NCI-H524 treated with DMSO at 0.1 percent for 48 hours (cell line): ENCODE results near the gene ACOT6.
"Not testable (repeated sequence)": the region's sequence is repeated elsewhere in the genome, so short reads cannot be mapped to it uniquely, and the experiment has no call there.

Source experiments
- DNase-seq: peaks from one replicate; lab custom pipeline; 2025; lab: John Stamatoyannopoulos, UW

ACOT6 gene

DNA sequence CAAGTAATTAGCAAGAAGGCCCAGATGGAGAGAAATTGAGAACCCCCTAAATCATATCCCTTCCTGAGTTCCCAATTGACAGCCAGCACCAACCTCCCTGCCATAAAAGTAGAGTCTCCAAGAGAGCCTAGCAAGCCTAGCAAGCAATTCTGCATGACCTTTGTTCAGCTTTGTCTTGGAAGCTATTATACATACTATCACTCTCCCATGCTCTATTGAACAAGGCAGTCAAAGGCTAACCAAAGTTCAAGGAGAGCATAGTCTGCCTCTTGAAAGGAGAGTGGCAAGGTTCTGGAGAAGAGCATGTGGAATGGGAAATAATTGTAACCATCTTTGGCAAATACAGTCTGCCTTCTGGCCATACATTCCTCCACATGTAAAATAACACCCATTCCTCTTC, 12.8 kb upstream of the ACOT6 start:
- no peak for DNase-seq

DNA sequence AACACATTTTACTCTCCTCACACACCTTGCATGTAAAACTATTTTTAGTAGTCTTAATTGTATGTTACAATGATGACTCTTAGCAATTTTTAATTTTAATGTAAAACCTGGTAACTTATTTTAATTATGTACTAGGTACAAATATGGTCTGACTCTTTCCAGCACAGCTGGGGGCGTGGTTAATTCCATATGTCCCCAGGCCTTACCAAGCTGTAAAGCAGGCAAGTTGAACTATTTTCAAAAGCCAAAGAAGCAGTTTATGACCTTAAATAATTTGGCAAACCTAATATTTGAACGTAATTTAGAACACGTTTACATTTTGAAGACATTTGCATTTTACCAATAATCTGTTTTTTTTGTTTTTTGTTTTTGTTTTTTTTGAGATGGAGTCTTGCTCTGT, 9.3 kb upstream of the ACOT6 start:
- no peak for DNase-seq

DNA sequence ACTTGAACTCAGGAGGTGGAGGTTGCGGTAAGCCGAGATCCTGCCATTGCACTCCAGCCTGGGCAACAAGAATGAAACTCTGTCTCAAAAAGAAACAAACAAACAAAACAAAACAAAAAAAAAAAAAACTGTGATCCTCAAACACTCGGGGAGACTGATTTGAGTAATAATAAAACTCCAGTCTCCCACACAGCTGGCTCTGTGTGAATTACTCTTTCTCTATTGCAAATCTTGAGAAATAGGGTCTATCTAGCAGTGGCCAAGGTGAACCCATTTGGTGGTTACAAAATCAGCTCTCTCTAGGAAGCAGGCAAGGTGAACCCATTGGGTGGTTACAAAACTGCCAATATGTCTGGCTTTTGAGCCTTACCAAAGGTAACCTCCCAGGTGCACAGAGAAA, 6.0 kb upstream of the ACOT6 start:
- DNase-seq: no peak

DNA sequence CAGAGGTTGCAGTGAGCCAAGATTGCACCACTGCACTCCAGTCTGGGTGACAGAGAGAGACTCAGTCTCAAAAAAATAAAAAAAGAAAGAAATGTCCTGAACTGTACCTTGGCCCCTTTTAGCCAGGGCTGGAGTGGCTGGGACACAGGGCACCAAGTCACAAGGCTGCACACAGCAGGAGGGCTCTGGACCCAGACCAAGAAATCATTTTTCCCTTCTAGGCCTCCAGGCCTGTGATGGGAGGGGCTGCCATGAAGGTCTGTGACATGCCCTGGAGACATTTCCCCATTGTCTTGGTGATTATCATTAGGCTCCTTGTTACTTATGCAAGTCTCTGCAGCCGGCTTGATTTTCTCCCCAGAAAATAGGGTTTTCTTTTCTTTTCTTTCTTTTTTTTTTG, 5.1 kb upstream of the ACOT6 start:
- no peak for DNase-seq

DNA sequence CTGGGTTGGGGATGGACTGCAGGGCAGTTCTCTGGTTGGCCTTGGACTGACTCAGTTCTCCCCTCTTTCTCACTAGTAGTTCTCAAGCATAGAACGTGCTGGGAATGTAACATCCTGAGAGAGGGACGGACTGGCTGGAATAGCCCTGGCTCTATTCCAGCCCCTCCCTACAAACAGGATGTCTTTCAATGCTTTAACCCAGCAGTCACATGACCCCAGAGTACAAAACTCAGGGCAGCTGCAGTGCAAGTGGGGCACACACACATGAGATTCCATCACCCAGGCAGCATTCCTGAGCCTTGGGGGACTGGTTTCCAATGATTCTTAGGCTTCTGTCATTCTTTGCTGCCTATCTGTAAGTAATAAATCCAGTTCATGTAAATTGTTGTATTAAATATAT, 1.6 kb upstream of the ACOT6 start:
- DNase-seq: no peak

DNA sequence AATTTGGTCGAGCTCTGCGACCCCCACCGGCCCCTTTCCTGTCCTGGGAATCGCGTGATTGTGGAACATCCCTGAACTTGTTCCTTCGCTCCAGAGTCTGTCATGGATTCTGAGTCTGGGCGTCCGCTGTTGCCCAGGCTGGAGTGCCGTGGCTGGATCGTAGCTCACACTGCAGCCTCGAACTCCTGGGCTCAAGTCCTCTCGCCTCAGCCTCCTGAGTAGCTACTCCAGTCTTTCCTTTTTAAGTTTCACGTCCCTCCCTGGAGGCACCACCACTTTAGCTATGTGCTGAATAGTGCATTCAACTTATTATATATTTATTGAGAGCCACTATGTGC, 698 bp downstream of the ACOT6 start:
- no peak for DNase-seq

DNA sequence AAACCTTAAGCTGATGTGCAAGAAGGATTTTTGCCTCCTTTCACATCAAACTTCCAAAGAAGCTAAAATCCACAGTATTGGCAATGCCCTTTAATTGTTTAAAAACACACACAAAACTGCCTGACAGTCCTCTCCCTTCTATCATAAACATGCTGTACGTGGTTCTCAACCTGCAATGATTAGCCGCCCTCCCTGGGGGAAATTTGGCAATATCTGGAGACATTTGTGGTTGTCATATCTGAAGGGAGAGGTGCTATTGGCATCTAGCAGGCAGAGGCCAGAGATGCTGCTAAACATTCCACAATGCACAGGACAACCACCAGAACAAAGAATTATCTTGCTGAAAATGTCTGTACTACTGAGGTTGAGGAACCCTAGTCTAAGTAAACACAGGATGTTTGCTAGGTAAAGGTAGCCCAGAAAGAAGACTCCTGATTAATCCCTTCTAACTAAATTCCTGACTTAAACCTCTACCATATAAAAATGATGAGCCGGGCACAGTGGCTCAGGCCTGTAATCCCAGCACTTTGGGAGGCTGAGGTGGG, 1.2 kb downstream of the ACOT6 start:
- DNase-seq: no peak

DNA sequence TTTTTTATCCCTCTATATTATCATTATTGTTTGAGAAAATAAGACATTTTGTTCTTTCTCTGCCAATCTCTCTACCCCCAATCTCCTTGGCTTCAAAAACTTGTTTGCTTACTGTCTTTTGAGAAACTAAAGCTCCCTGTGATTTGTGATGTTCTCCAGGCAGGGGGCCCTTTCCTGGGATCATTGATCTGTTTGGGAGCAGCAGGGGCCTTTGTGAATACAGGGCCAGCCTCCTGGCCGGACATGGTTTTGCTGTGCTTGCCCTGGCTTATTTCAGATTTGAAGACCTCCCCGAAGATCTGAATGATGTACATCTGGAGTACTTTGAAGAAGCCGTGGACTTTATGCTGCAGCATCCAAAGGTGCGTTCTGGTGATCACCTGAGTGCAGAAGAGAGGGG, 4.5 kb downstream of the ACOT6 start:
- DNase-seq: no peak

DNA sequence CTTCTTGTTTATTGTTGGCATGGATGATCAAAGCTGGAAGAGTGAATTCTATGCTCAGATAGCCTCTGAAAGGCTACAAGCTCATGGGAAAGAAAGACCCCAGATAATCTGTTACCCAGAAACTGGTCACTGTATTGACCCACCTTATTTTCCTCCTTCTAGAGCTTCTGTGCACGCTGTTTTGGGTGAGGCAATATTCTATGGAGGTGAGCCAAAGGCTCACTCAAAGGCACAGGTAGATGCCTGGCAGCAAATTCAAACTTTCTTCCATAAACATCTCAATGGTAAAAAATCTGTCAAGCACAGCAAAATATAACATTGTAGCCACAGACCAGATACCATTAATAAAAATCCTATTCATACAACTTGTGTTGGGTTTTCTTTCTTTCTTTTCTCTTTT, 7.2 kb downstream of the ACOT6 start:
- no peak for DNase-seq

DNA sequence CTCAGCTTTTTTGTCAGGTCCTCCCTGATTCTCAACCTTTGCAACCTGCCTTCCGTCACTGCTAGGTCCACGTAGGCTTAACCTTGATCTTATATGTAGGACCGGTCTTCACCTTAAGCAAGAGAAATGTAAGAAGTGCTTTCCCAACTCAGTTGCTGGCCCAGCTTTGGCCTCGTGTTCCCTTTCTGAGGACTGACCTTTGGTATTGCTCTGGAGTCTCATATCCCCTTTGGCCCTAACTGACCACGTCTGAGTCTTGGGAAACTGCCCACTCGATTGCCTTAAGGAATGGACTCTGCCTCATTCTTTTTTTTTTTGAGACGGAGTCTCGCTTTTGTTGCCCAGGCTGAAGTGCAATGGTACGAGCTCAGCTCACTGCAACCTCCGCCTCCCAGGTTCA, 8.0 kb downstream of the ACOT6 start:
- DNase-seq: no peak

DNA sequence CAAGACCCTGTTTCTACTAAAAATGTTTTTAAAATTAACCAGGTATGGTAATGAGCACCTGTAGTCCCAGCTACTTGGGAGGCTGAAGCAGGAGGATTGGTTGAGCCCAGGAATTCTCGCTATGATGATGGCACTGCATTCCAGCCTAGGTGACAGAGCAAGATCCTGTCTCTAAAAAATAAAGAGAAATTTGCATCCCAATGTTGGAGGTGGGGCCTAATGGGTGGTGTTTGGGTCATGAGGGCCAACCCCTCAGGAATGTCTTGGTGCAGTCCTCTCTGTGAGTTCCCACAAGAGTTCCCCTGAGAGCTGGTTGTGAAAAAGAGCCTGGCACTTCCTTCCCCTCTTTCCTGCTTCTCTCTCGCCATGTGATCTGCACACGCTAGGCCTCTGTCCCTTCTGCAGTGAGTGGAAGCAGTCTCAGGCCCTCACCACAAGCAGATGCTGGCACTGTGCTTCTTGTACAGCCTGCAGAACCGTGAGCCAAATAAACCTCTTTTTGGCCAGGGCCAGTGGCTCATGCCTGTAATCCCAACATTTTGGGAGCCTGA, 11.3 kb downstream of the ACOT6 start:
- DNase-seq: no peak

DNA sequence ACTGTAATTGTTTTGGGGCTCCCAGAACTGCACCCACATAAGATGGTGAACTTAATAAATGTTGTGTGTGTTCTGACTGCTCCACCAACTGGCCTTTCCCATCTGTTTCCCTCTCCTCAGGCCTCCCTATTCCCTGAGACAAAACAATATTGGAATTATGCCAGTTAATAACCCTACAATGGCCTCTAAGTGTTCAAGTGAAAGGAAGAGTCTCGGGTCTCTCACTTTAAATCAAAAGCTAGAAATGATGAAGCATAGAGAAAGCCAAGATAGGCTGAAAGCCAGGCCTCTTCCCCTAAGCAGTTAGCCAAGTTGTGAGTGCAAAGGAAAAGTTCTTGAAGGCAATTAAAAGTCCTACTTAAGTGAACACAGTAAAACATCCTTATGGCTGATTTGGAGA, 13.4 kb downstream of the ACOT6 start:
- no peak for DNase-seq

DNA sequence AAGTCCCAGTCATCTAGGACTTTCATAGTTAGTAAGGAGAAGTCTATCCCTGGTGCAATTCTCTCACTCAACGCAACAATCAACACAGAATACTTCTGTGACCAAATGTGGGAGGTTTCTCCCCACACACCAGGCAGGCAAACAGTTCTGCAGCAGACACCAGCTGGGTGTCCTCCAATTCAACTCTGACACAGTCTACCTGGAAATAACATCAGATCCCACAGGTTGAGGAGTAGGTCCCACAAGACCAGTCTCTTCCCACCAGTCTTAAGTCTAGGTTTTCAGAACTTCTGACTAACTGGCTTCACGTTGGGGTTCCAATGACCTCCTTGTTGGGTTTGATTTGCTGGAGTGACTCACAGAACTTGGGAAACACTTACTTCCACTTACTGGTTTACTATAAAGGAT, 14.8 kb downstream of the ACOT6 start:
- no peak for DNase-seq

DNA sequence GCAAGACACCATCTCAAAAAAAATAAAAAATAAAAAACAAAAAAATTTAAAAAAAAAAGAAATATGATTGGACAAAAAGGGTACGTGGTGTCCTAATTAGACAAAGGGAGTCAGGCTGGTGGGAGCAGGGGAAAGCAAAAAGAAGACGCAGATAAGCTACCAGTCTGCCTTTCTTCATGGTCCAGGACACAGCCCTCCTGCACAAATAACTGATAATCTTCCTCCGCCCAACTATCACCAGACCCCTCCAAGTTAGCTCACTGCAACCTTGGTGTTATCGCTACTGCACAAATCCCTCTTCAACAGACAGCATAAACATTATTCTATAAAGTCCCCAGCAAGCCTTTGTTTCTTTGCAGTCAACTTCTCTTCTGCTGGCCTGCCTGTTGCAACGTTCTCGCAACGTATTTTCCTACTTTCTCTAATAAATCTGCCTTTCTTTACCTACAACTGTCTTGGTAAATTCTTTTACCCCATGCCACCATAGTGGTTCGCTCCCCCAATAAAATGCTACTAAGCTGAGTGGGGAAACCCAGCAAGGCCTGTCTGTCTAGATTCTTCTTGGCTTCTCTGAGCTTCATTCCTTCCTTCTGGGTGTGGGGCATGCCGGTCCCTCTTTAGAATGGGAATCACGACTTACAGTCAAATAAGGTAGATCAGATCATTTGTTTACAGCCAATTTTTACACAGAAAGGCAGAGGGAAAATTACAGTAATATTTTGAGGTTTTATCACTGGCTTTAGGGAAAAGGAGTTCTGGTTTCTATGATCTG, 17.9 kb downstream of the ACOT6 start:
- DNase-seq: no peak

DNA sequence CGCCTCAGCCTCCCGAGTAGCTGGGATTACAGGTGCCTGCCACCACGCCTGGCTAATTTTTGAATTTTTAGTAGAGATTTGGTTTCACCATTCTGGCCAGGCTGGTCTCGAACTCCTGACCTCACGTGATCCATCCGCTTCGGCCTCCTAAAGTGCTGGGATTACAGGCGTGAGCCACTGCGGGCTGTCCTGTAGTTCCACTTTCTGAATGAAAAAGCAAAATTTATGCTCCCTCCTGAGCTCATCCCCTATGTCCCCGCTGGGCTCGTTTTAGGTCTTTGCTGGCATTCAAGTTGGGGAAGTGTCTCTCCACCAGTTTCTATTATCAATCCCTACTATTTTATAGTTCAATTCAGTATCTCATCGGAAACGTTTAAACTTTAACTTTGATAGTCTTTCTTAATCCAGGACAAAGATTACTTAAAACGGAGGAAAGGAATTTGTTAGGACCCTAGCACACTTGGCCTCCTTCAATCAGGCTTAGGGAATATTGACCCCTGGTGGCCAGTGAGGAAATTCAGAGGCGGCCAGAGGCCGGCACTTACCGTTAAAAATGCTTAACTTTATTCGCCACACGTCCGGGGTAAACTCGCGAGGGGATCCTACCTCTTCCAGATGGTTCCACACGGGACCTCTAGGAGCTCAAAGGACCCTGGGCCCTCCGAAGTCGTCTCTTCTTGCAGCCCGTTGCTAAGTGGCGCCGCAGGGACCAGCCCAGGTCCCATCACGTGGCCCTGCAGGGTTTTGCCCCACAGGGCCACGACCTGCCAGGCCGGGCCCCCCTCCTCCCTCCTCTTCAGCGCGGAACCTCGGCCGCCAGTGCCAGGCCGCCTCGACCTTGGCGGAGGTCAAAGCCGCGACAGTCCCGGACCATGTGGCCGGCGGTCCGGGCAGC, 21.0 kb downstream of the ACOT6 start:
- DNase-seq: peak; percentile 40

DNA sequence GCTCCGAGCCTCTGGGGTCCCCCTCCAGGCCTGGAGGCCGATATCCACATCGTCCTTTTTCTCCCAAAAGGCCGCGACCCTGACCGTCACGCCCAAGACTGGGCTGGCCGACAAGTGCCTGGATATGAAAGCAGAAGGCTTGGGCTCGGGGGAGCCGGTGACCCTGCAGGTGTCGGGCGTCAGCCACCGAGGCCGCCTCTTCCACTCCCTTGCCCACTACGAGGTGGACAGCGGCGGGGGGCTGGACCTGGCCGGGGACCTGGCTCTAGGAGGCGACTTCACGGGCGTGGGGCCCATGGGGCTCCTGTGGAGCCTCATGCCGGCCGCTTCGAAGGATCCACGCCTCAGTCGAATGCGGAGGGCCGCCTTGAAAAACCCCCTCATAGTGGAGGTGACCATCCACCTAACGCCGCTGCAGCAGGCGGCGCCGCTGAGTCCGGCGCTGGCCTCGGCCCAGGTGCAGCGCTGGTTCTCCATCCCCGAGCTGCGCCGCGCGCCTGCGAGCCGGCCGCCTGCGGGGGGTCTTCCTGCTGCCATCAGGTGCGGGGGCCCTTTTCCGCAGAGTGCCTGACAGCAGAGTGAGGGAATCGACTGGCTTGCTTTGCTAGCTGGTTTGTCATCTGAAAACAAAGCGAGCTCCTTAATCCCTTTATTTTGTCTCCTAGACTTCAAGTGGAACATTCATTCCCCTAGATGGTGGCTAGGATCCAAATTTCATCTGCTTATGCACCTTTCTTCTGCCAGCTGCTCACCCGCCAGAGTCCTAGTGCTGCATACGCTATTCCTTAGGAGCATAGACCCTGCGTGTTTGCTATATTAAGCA, 21.9 kb downstream of the ACOT6 start:
- peak; percentile 47 for DNase-seq

DNA sequence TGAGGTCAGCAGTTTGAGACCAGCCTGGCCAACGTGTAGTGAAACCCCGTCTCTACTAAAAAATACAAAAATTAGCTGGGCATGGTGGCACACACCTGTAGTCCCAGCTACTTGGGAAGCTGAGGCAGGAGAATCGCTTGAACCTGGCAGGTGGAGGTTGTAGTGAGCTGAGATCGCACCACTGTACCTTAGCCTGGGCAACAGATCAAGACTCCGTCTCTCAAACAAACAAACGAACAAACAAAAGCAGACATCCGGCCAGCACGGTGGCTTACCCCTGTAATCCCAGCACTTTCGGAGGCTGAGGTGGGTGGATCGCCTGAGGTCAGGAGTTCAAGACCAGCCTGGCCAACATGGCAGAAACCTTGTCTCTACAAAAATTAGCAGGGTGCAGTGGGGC, 24.0 kb downstream of the ACOT6 start:
- not testable (repeated sequence) for DNase-seq

DNA sequence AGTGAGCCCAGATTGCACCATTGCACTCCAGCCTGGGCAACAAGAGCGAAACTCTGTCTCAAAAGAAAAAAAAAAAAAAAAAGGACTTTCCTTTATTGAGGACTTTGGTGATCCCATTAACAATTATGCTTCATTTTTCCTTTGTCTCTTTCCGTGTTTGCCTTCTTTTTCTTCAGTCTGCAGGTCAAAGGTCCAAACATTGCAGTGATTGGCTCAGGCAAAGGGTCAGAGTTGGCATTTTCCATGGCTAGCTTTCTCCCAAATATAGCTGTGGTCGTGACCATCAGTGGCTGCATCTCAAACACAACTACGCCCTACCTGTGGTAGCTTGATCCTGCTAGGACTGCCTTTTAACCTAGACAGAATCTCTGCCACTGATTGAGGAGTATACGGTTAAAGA, 25.5 kb downstream of the ACOT6 start:
- no peak for DNase-seq

DNA sequence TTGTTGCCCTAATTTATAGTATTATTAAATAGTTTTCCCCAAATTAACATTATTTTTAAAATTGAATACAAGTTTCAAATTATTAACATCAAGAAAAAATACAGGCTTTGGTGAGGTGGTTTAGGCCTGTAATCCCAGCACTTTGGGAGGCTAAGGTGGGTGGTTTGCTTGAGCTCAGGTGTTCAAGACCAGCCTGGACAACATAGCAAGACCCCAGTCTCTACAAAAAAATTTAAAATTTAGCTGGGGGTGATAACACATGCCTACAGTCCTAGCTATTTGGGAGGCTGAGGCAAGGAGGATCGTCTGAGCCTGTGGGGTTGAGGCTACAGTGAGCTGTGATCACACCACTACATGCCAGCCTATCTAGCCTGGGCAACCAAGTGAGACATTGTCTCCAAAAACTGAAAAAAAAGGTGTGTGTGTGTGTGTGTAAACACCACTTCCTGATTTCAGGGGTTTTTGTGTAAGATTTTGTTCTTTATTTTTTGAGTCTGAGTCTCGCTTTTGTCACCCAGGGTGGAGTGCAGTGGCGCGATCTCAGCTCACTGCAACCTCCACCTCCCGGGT, 28.6 kb downstream of the ACOT6 start:
- DNase-seq: no peak

DNA sequence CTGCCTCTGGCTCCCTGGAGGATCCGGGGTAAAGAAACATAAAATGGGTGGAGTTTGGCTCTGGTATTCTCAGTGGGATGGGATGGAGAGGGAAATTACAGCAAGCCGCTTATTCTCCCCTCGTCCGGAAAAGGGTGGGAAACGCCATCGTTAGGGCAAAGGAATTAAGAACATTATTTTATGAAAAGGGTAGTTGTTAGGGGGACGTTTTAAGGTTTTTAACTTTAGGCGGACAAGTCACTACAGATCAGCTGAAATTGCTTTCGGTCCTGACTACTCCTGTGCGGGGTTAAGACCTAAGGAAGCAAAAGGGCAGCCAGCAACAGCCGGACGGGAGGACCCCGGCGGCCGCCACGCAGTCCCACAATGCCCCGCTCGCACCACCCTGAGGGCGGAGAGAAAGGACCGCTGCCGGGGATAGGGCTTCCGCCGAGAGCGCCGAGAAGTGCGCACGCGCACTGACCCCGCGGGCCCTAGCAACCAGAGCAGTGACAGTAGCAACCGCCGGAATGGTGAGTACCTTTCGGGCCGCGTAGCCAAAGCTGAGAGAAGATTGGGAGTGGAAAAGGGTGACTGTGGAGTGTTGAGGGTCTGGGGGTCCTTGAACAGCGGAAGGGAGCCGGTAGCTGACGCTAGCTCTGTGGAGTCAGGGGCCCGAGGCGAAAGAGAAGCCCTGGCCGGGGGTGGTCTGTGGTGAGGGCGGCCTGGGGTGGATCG, 32.4 kb downstream of the ACOT6 start, which contains the start of gene DNAL1:
Gene DNAL1 (plus strand): TSS at position 456 of the 717 bp plus-strand sequence. CDS start 54 bp downstream, at position 510.
- peak; percentile 92 for DNase-seq

DNA sequence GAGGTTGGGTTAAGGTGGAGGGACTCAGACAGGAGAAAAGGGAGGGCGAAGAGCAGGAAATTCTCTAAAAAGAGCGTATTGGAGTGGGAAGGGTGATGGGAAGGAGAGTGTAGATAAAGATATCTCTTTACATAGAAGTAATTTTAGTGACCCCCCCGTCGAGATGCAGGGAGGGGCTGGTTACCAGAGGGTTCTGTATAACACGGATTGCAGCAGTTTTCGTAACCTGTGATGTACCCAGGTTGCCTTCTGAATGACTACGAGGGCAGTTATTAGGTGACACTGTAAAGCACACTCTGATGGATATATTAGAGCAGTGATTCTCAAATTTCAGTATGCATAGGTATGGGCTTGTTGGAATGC, 32.9 kb downstream of the ACOT6 start:
- no peak for DNase-seq
